Eye (tissue), 1 donor: ENCODE data around the gene CSNK1A1.
"Not testable (repeated sequence)": the region's sequence is repeated elsewhere in the genome, so short reads cannot be mapped to it uniquely, and the experiment has no call there.

Source experiments
- DNase-seq: peaks from one replicate; pipeline ENCODE4 v3.0.0-alpha.2; 2015

CSNK1A1 gene

DNA sequence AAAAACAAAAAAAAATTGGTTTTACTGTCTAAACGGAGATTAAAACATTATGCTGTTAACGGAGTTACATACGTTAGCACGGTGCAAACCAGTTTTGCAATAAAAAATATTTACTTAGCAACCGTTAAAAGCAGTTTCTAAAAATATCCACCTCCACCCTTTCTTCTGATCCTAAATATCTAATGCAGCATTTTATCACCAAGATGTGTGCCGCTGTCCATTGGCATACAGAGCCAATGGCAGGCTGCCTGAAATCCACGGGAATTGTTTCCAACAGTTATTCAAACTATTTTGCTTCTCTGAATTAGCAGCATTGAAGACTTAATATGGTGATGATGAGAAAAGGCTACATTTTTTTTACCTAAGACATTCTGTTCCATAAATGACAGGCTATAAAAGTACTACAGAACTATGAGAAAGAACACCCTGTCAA is 61.6 kb downstream of the CSNK1A1 start:
- DNase-seq = no peak

DNA sequence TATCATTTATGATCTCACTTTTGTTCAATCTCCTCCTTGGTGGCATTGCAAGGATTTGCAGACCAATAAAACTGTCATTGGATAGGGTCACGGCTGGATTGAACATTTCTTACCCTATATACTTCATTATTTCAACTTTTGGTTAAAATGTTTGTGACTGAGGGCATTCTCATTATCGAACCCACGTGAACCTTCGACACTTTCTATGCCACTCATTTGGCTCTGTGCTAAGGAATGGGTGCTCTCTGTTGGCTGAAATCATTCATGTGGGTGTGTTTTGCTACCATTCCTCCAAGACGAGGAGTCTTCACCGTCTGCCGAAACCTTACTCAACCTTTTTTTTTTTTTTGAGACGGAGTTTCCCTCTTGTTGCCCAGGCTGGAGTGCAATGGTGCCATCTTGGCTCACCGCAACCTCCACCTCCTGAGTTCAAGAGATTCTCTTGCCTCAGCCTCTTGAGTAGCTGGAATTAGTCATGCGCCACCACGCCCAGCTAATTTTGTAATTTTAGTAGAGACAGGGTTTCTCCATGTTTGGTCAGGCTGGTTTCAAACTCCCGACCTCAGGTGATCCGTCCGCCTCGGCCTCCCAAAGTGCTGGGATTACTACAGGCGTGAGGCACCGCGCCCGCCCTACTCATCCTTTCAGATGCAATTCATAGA is 62.5 kb downstream of the CSNK1A1 start:
- DNase-seq = no peak

DNA sequence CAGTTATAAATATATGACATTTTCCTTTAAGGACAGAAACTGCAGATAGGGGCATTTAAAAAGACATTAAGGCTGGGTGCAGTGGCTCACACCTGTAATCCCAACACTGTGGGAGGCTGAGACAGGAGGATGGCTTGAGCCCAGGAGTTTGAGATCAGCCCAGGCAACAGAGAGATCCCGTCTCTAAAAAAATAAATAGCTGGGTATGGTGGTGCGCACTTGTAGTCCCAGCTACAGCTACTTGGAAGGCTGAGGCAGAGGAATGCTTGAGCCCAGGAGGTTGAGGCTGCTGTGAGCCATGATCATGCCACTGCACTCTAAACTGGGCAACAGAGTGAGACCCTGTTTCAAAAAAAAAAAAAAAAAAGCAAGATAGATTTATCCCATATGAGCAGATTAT is 63.6 kb downstream of the CSNK1A1 start:
- no peak for DNase-seq

DNA sequence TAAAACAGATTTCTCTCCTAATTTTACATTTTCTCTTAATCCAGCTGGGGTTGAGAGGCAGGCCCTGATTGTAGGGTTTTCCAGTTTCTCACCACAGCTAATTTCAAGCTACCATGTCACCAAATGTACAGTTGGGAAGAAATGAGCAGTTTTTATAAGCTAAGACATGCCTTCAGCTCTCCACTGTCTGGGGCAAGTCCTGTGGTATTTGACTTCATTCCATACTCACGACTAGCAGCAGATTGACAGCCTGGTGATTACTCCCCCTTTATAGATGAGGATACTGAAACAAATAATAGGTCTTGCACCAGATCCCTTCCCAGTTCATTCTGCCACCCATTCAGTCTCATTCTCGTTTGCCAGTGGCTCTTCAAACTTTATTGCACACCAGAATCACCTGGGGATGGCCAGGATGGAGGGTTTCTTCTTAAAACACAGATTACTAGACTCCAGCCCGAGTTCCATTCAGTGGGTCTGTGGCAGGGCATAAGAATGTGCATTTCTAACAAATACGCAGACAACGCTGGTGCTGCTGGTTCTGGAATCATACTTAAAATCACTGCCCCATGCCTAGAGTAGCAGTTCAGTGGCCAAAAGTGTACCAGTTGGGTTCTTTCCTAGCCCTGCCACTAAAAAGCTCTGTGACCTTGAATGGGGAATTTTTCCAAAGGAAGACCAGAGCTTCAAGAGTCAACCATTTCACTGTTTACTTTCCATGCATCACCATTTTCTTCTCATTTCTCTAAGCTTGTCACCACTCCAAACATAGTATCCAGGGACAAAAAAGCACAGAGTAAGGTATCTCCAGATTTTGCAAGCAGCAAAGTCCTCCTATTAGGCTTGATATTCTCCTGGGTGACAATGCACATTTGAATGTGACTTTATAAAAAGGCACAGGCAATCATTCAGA is 64.3 kb downstream of the CSNK1A1 start:
- no peak for DNase-seq

DNA sequence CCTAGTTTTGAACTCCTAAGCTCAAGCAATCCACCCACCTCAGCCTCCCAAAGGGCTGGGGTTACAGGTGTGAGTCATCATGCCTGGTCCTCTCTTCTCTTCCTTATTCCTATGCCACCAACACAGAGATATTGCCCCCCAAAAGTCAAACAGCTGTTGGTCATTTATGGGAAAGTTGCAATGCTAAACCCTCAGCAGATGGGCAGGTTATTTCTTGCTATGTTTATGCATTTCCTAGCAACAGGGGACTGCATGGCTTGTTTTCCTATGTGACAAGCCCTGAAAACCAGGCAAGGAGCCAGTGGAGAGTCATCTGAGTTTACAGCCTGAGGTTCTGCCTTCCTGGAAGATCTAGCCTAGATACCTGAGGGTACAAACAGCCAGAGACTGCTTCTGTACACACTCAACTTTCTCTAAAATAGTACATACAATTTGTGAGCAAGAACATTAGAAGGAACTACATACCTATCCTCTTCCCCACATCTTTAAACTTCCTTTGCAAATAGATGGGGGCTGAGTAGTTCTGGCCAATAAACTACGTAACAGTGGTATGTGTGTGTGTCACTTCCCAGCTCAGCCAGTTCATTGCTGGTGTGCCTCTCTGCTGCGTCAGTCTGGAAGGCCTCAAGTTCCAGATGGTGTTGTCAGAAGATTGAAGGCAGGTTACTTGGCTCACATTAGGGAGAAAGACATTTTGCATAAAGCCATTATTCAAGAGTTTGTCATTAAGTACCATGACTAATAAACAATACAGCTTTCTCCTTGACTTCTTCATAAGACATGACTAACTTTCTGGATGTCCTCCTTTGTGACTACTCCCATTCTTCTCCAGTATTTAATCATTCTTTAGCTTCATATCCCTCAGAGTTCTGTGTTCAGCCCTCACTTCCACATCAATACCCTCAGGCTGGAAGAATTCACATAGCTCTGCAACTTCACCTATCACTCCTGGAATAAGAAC is 65.3 kb downstream of the CSNK1A1 start:
- peak; percentile 71 for DNase-seq

DNA sequence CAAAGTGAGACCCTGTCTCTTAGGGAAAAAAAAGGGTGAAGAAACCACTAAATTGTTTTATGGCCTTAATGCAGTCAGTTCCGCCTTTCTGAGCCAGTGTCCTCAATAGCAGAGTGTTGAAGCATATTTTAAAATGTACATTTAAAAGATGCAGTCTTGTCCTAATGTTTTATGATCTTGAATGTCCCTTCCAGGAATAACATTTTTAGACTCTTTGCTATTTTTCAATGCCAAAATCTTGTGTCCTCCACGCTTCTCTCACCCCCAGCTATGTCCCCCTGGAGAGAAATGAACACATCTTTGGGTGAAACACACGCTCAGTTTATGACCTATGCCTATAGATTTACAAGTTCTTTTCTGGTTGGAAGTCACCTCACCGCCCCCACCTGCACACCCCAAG is 69.8 kb downstream of the CSNK1A1 start:
- no peak for DNase-seq

DNA sequence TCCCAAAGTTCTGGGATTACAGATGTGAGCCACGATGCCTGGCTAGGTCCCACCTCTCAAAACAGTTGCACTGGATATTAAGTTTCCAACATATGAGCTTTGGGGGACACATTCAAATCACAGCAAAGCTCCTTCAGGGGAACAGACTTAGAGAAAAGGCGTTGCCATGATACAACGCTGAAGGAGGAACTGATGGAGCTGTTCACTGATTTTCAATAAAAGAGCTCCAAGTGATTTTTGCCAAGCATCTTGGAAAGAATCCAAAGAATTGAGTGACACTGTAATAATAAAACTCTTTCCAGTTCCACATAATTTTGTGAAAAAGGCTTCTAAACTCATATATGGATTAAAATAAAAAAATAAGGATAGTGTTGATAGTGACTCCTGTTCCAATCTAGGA is 72.5 kb downstream of the CSNK1A1 start:
- no peak for DNase-seq

DNA sequence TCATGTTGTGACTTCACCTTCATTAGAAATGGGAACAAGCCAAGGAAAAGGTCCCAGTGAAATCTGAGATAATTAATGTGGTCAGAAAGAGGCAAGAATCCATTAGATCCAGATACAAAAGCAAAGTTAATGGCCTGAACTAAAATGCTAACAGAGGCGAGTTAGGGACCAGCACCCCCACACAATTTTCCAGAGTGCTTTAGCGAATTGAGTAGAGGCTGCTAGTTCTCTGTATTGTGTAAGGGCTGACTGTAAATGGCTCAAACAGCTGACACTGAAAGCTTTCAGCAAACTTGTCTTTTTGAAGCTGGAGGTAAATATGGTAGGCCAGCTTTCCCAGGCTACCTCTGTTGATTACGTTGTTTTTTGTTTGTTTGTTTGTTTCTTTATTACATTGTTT is 75.5 kb downstream of the CSNK1A1 start:
- DNase-seq = no peak

DNA sequence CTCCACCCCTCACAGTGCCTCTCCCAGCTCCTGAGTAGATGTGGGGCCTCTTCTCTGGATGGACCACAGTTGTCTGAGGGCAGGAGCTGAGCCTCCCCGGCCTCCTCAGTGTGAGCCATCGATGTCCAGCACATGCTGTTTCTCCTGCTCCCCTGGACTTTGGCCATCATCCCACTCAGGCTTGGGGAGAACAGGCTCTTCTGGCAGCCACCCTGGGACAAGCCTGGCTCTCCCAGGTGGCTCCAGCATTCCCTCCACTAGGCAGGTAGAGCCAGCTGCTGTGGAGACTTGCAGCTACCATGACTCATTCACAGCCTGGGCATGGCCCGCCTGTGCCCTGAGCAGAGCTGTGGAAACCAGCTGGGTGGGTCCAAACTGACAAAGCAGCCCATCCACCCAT is 77.0 kb downstream of the CSNK1A1 start:
- DNase-seq = no peak

DNA sequence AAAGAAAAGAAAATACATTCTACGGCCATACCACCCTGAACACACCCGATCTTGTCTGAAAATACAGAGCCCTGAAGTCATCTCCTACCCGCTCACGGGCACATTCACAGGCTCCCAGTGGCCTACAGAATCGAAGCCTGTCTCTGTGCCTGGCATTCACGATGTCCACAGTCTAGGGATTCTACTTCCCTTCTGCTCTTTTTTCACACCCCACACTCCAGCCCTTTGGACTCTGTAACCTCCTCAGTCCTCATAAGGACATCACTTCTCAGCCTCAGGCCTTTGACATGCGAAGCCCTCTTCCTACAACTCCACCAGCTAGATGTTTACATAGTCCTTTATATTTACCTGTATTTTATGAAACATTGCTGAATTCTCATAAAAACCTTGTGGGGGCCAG is 77.8 kb downstream of the CSNK1A1 start:
- no peak for DNase-seq

DNA sequence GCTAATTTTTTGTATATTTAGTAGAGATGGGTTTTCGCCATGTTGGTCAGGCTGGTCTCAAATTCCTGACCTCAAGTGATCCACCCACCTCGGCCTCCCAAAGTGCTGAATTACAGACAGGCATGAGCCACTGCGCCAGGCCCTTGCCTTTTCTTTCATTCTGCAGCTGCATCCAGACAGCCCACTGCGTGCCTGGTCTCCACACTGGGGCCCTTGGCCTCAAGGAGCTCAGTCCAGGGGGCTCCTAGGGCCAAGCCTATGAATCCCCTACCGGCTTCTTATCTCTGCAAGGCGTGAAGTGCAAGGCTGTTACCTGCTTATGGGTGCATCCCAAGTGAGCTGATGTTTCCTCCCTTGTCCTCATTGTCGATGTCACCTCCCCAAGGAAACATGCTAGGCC is 78.8 kb downstream of the CSNK1A1 start:
- DNase-seq = no peak

DNA sequence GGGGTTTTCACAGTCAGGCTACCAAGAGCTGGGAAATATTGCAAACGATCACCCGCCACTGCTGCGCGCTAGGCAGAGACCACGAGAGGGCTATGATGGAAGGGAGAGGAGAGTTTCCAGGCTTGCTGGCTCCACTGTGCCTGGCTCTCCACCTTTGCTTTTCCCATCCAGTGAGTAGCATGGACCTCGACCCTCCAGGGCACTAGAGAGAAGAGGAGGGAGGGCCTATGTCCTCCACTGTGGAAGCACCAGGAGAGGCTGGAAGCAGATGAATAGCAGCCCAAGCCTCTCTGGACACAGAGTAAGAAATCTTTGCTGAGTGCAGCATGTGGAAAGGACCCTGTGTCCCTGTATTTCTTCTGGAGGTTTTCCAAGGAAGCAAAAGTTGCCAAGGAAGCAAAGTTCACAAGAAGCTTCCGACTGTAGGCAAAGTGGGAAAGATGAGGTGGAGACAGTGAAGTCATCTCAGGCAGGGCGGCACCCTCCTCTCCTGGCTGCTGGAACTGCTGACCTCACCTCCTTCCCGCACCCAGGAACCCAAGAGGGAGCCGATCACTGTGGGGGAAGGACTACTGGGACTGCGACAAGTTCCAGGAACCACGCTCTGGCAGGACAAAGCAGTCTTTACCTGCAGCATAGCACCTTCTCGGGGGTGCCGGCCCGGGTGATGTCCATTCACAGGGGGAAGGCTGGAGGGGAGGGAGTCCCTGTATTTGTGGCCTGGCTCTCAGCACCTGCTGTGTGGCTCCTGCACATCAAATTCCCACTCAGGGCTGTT is 79.6 kb downstream of the CSNK1A1 start:
- DNase-seq = no peak

DNA sequence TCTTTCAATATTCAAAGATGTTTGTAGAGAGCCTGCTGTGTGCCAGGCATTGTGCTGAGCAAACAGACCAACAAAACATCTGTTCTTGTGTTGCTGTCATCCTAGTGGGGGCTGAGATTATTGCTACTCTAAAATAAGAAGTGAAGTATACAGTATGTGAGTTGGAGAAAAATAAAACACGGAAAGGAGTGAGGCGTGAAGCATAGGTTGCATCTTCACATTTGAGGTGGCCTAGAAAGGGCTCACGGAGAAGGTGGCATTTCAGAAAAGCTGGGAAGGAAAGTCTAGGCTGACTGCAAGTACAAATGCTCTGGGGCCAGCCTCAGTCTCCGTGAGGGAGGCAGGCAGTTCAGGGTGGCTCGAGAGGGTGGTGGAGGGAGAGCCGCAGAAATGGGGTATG is 80.3 kb downstream of the CSNK1A1 start:
- DNase-seq = no peak

DNA sequence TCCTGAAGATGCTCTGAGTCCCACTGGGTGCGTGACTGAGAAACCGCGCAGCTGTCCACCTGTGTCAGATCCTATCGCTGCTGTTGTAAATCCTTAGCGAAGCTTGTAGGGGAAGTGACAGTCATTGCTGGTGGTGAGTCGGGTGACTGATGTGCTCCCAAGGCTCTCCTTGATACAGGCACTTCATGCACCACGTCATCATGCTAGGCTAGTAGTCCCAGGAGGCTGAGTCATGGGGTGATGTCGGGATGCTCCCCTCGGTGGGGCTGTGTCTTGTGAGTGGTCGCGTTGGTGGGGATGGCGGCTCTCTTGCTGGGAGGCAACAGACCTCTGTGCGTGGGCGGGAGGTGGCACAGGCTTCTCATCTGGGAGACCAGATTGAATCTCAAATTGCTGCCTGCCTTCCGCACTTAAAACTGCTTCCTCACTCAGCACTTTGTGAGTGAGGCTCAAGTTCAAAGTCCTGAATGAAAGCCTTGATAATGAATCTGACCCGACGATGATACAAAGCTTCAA is 84.7 kb downstream of the CSNK1A1 start:
- no peak for DNase-seq

DNA sequence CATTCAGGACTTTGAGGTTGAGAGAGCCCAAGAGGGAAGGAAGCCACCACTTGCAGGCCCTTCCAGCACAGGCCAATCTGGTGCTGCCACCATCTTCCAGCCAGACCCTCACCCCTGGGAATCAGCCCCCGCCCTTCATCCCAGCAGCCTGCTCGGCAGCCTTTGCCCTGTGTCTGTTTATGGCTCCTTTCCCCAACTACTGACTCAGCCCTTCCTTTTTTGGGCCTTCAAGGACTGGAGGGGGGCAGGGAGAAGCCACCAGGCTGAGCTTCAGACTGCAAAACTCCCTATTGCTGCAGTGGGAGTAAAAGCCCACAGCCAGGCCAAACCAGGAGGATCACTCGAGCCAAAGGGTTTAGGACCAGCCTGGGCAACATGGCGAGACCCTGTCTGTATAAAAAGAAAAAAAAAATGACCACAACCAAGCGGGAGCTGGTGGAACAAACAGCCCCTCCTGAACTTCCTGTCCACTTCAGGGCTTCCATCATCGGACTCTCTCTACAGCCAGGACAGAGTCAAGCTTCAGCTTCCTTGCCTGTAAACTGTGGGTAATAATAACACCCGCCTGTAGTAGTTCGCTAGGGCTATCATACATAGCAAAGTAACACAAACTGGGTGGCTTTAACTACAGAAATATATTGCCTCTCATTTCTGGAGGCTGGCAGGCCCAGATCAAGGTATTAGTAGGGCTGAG is 86.3 kb downstream of the CSNK1A1 start:
- DNase-seq = no peak

DNA sequence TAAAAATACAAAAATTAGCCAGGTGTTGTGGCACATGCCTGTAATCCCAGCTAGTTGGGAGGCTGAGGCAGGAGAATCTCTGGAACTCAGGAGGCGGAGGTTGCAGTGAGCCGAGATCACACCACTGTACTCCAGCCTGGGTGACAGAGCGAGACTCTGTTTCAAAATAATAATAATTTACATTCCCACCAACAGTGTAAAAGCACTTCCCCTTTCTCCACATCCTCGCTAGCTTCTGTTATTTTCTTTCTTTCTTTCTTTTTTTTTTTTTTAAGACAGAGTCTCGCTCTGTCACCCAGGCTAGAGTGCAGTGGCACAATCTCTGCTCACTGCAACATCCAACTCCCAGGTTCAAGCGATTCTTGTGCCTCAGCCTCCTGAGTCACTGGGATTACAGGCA is 89.3 kb downstream of the CSNK1A1 start:
- DNase-seq = not testable (repeated sequence)

DNA sequence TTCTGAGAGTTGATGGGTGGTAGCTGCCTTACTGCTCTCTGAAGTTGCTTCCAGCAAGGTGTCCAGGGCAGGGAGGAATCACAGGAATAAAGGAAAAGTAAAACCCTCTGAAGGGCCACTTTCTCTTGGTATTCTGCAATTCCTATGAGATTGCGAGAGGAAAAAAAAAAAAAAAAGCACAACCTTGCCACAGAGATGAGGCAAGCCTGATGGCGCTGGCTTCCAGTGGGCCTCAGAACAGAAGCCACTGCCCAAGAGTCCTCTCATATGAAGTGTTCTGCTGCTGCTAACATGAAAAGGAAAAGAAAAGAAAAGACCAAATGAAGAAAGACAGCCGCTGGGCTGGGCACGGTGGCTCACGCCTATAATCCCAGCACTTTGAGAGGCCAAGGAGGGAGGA is 91.3 kb downstream of the CSNK1A1 start:
- DNase-seq = no peak

DNA sequence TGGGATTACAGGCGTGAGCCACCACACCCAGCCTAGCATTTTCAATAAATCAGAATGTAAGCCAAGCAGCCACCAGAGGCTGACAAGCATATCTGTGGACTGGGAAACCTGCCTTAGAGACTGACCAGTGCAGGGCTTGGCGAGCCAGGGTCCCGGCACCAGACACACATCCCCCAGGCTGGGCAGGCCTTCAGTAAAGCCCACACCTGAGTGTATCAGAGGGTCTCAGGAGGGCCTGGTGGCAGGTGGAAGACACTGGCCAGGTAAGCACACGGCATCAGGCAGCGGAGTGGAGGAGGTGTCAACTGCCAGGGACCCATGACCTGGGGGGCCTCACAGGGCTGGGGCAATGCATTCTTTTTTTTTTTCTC is 93.9 kb downstream of the CSNK1A1 start:
- DNase-seq = no peak

DNA sequence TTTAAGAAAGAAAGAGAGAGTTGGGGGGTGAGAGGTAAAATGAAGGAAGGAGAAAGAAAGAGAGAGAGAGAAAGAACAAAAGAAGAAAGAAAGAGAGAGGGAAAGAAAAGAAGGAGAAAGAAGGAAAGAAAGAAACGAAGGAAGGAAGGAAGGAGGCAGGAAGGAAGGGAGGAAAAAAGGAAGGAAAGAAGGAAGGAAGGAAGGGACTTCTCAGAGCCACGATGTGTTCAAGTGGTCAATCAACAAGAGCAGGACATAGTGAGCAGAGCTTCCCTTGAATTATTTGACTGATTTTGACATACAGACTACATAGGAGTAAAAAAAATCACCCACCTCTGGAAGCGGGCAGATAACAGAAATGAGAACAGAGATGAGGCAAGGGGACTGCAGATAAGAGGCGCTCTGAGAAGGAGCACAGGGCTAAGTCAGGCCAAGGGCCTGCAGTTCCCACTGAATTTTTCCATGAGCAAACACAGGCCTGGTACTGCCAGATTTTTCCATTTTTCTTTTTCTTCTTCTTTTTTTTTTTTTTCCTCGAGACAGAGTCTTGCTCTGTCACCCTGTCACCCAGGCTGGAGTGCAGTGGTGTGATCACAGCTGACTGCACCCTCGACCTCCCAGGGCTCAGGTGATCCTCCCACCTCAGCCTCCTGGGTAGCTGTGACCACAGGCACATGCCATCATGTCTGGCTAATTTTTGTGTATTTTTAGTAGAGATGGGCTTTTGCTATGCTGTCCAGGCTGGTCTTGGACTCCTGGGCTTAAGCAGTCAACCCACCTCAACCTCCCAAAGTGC is 94.4 kb downstream of the CSNK1A1 start:
- no peak for DNase-seq

DNA sequence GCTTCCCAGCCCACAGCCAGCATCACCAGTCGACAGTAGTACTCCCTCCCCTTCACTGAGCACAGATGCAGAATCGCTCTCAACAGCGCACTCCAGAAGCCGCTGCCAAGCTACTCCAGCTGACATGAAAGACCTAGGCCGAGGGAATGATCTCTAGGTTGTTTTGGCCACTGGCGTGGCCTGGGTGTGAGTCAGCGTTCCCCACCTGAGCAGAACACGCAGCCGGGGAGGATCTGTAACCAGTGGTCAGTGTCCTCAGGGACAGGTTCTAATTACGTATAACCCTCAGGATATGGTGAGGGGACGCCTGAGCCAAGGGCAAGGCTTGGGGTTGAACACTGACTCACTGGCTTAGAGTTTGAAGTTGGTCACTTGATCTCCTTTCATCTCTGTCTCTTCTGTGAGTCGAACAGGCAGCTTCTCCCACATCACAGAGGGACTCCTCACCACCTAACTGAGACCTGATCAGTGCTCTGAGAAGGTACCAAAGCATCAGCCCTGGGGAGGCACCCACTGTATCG is 95.3 kb downstream of the CSNK1A1 start:
- no peak for DNase-seq
